GM18868 (cell line): ENCODE measurements around the gene PANK3.
A peak's percentile ranks its signal among the peaks of the same experiment; 100 is the strongest.

Experiments
- ATAC-seq: cut with Tn5 transposase; IDR thresholded peaks from one replicate; pipeline ENCODE4 v1.9.1; 2021; ENCODE audit warnings: mild to moderate bottlenecking, moderate library complexity; ENCODE audit not compliant: unreplicated experiment

Gene PANK3

DNA sequence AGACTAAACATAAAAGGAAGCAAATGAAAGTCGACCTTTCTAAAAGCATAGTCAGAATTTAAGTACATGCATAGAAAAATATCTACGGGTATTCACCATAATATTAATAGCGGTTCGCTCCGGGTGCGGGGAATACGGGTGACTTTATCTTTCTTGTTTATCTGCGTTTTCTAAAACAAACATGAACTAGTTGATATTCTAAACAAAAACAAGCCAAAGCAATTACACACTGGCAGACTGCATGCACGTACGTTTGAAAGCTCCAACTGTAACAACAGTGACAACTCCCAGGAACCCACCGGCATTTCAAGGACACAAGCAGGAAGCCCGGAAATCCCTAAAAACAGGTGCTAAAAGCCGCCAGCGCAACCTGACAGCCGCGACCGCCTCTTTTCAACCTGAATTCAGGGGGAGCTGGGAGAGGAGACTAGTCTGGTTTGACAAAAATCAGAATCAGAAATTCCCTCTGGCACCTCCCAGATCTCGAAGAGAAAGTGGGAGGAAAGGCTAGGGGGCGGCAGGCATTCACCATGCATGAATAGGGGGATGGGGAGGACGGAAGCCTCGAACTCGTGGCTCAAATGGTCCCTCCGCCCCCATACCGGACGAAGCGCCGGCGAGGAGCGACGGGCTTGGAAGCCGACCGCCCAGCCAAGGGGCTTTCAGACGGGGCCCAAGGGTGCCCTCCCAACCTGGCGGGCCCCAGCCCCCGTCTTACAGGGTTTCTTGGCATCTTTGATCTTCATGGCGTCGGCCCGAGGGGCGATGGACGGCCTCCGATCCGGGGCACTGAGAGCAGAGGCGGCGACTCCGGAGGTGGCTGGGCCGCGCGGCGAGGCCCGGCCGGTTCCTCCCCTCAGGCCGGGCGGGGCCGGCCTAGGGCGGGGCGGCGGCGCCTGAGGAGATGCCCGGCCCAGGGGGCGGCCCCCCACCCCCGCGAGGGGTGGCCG is at the start of gene PANK3:
Gene PANK3, minus strand, starts transcription at position 831 of the 950 bp plus-strand sequence. Its CDS starts 85 bp downstream, at position 746.
- peak; percentile 55 for ATAC-seq

DNA sequence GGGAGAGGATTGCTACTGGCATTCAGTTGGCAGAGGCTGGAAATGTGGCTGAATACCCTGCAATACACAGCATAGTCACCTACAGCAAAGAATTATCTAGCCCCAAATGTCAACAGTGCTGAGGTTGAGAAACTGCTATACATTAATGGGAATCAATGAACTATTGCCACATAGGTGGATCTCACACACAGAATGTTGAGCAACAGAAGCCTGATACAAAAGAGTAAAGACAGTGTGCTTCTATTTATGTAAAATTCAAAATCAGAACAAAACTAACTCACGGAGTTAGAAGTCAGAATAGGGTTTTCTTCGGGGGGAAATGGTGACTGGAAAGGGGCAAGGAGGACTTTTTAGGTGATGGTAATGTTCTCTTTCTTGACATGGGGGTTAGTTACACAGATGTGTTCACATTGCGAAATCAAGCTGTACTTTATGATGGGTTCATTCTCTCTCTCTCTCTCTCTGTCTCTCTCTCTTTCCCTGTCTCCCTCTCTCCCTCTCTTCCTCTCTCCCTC is 45.7 kb upstream of the PANK3 start:
- no peak for ATAC-seq

DNA sequence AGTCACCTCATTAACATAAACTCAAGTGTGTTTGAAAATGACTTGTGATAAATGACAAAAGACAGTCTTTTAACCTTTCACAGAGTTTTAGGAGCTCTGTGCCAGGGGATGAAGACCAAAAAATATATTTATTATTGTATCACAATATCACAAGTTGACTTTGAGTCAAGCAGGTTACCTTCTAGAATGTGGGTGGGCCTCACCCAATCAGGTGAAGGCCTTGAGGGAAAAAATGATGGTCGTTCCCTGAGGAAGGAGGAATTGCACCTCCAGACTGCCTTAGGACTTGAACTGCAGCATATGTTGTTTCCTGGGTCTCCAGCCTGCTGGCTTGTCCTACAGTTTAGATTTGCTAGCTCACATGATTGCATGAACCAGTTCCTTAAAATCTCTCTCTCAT is 41.6 kb upstream of the PANK3 start:
- ATAC-seq = no peak

DNA sequence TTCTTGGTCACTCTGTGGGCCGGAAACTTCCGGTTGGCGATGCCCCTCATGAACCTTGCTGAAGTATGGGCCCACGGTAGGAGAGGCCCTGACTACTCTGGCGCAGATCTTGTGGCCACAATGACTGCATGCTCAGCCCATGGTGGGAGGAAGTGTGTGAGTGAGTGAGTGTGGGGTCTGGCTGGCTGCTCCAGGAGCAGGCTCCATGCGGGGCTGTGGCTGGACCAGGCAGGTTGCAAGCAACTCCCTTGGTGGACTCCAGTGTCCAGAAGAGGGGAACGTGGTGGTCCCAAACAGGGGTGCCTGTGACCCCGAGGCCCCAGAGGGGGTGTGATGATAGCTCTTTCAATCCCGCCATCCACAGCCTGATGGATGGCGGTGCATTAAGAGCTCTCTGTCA is 35.5 kb upstream of the PANK3 start:
- ATAC-seq = no peak

DNA sequence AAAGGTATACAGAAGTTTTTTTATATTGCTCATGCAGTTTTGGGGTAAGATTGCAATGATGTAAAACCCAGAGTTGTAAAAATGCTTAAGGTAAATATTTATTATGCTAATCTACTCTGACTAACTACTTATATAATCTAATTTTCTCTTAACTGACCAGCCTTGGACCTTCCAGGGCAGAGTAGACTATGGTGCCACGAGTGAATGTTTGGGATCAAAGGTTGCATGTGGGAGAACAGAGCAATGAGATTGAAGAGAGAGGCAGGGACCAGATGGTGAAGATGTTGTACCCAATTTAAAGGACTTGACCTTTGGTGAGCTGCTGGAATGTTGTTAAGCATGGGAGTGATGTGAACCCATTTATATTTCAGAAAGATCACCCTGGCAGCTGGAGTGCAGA is 34.8 kb upstream of the PANK3 start:
- no peak for ATAC-seq

DNA sequence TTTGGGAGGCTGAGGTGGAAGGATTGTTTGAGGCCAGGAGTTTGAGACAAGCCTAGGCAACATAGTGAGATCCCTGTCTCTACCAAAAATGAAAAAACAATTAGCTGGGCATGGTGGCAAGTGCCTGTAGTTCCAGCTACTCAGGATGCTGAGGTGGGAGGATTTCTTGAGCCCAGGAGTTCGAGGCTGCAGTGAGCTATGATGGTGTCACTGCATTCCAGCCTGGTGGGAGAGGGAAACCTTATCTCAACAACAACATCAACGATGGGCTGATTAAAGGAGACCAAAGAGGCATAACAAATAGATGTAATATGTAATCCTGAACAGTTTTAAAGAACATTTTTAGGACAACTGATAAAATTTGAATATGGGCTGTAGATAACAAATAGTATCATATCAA is 34.2 kb upstream of the PANK3 start:
- no peak for ATAC-seq

DNA sequence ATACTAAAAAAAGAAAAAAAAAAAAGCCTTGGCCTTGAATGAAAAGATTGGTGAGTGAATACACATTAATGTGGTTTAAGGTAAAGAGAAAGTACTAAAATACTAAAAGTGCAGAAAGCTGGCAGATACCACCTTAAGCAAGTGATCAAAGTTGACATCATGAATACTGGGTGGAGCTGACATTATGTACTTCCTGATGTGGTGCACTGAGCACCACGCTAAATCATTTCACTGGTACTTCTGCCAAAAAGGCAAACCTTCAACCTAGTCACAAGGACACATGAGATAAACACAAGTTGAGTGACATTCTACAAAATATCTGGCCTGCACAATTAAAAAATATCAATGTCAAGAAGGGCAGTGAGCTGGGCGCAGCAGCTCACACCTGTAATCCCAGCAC is 33.8 kb upstream of the PANK3 start:
- no peak for ATAC-seq

DNA sequence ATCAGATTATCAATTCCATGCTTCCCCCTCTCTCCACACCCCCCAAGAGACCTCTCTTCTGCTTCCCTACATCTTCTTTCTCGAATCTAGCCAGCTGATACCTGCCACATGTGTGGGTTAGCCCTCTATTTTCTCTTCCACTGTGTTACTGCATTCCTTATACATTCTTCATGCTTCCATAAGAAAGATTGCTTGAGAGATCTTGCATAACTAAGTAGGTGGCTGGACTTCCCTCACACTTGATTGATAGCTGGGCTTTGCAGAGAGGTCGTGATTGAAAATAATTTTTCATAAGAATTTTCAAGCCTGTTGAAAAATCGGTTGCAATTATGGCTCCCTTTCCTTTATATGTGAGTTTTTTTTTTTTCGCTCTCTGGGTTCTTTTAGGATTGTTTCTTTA is 33.0 kb upstream of the PANK3 start:
- ATAC-seq = no peak

DNA sequence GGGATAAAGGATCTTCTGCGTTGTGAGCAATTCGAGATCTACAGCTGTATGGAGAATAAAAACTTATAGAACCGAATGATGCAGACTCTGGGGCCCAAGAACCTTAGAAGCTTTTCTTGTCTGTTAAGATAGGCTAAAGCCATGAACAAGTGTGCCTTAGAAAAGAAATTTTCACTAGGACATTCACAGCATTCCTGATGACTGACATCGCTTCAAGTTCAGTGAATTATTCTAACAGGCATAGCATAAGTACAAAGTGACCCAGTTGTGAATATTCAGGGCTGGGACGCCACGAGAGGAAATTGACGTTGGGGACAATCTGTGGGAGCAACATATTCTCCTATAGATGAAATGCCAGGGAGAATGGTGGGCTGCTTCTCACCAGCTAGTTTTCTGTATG is 32.0 kb upstream of the PANK3 start:
- ATAC-seq = no peak

DNA sequence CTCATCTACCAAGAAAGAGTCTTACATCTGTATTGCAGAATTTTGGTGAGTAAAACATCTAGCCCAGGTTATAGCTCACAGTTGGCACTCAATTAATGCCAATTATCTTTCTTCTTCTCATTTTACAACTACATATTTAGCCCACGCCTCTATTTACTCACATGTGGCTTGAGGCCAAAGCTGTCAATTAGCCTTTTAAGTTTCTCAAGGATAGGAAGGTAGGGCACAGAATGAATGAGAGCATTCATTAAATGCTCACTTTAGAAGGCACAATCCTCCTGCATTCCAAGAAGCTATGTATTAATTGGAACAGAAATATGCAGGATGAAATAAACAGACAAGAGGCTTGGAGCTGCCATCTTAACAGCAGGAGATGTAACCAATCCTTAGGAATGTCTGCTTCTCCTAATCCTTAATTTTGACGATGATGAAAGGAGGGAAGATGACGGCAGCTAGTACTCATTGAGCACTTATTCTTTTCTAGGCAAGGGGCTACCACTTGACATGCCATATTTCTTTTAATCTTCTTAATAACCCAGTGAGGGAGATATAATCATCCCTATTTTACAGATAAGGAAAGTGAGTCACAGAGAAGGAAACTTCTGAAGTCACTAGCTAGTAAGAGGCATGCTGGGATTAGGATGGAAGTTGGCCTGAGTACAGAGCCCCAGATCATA is 30.8 kb upstream of the PANK3 start:
- no peak for ATAC-seq

DNA sequence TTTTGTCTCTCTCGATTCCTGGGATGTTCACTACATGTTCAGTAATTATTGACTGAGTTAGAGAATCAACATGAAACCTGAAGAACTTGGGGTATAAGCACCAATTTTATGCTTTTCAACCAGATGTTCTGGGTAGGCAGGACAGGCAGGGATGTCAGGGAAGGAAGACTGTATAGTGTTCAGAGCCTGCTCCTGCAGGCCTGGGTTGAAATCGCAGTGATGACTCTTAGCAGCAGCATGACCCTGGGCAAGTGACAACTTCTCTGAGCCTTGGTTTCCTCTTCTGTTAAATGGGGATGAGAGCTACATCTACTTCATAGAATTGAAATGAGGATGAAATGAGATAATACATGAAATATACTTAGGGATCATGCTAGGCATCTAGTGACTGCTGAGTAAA is 29.7 kb upstream of the PANK3 start:
- no peak for ATAC-seq

DNA sequence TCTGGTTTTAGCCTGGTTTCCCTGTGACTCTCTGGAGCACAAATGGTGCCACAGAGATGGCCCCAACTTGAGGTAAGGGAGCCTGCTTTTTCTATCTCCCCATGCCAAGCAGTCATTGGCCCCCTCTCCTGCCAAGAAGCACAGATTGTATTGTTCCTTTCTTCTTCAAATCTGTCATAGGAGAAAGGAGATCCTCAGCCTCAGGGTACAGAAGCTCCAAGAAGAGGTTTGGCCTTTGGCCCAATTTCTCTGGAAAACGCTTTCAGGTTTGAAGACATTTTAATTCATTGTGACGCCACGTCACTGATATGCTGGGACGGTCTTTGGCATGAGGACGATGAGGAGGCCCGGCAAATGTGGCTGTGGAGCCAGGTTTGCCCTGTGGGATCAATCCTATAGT is 29.2 kb upstream of the PANK3 start:
- peak; percentile 14 for ATAC-seq

DNA sequence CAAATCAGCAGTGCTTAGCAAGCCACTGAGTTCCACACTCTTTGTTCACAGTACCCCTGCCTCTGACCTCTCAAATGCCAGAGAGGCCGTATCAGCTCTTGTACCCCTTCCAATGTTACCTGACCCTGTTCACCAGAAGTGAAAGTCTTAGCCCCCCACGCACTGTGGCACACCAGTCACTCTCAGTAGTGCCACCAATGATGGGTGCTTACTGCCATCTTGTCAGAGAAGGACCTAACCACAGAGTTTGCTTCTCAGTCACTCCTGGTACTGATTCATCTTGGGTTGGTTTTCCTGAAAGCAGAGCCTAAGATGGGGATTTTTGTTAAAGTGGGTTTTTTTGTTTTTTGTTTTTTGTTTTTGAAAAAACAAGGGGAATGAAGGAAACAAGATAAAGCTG is 28.8 kb upstream of the PANK3 start:
- peak; percentile 93 for ATAC-seq

DNA sequence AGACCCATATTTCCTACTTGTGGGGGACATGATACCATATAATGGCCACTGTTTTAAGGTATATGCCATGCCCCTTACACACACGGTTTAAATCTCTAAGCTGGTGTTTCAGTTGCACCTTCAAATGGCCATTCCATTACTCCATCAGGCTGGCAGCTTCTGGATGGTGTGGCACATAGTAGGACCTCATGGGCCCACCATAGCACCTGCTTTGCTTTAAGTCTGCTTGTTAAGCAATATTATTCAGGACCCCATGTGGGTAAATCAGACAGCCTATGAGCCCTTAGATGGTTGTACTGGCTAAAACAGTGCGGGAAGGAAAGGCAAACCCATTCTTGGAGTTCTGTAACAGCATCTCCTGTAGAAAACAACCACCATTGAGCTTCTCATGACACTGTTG is 27.4 kb upstream of the PANK3 start:
- no peak for ATAC-seq

DNA sequence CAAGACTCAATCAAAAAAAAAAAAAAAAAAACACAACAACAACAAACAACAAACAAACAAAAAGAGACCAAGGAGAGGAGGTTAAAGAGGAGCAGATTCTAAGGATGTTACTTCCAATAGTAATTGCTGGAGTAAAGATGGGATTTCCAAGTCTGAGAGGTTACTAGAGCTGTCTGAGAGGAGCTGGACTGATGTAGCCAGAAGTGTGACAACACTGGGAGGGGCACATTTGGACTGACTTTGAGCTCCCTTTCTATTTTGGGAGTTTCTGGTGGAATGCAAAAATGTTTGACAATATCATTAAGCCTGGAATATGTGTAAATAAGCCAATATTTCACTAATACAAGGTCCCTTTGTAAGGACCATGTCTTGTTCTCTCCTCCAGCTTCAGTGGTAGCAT is 25.3 kb upstream of the PANK3 start:
- no peak for ATAC-seq

DNA sequence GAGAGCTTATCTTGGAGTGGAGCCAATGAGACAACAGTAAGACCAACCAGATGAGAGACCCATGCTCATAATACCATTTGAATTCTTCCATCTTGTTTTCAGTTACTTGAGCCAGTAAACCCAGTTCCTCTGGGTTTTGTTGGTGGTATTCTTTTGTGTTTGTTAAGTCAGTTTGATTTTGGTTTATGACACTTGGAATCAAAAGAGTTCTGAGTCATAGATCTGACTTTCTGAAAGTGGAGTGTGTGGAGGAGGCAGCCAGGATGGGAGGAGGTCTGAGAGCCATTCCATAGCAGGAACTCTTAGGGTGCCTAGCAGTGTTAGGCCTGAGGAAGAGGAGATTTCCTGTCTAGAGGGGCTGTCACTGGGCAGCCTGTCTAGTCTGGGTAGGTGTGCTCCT is 24.6 kb upstream of the PANK3 start:
- no peak for ATAC-seq

DNA sequence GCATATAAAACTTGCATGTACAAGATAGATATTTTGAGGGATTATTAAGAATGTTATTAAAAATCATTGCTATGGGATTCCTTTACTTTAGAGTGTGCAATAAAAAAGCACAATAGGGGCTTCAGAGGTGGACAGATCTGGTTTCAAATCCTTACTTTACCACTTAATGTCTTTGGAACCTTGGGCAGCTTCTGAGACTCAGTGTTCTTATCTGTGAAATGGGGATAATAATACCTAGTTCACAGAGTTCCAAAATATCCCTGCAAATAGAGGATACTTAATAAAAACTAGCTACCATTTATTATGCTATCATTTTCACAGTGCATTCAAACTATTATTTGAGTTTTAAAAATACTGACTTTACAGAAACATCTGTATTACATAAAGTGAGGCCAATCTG is 23.3 kb upstream of the PANK3 start:
- no peak for ATAC-seq

DNA sequence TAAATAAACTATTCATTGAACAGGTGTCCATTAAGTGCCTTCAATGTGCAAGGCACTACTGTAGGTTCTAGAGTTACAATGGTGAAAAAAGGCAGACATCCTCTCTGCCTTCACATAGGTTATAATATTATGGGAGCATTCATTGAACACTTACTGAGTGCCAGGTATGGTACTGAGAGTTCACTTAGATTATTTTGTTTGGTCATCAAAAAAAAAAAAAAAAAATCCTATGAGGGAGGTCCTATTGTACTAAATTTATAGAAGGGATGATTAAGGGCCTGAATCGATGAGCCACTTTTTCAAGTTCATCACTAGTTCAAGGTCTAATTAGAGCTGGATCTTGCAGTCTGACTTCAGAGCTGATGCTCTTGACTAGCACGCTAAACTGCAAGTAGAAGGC is 22.8 kb upstream of the PANK3 start:
- no peak for ATAC-seq

DNA sequence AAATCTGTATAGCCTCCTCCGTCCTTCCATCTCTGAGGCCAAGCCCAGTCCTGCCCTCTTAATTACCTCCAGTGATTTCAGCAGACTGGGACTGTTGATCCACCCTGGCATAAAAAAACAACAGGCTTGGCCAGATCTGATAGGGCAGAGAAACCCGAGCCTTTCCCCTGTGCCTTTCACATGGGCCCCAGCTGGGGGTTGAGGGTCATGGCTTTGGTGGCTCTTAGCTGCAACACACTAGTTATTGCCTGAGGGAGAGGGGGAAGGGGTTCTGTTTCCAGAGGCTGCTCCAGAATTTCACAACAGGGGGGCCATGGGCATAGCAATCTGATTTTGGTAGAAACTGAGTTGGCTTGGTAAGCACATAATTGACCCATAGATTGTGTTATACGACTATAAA is 21.2 kb upstream of the PANK3 start:
- no peak for ATAC-seq

DNA sequence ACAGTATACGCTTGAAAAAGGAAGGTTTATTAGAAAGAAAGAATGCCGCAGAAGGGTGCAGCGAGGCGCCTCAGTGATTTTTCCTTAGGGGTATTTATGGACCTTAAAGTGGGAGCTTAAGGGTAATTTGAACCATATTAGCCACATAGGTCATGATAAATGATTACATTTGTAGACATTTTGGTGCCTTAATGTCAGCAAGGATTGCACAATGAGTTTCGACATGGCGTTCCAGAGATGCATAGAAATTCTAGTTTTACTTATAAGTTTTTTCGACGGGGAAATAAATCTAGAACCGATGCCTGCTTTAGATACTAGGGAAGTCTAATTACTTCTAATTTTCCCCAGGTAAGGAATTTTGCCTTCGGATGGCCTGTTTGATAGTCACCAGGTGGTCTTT is 20.7 kb upstream of the PANK3 start:
- ATAC-seq = no peak

DNA sequence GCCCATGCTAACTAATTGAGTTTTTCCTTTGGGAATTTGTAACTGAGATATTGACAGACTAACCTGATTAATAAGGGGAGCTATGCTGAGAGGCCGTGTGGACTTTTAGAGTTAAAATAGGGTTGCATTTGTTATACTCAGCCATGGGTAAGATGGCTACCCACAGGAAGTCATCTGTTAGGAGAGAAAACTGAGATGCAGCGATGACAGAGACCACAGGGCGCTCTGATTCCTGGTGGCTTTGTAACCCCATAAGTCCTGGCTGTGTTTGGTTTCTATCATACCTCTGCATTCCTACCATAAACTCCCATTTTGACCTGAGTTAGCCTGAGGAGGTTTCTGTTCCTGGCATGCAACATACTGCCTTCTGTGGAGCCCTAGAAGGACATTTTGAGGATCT is 19.5 kb upstream of the PANK3 start:
- no peak for ATAC-seq

DNA sequence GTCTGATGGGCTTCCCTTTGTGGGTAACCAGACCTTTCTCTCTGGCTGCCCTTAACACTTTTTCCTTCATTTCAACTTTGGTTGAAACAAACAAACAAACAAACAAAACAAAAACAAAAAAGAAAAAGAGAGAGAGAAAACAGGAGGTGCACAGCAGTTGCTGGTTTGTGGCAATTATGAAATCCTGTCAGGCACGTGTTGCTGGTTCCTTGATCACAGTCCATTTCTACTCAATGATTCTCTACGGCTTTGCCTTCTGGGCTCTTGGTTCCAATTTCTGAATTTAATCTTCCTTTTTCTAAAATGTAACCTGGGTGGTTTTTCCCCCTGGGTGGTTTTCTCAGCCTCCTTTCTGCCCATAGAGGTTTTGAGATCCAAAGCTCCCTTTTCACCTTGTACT is 17.8 kb upstream of the PANK3 start:
- ATAC-seq = no peak
